Central memory CD4-positive, alpha-beta T cell (primary cell): ENCODE results near the gene MYO7B.

ENCODE experiments used
- DNase-seq: peaks from one replicate; pipeline ENCODE4 v3.0.0; 2022

The MYO7B gene

DNA sequence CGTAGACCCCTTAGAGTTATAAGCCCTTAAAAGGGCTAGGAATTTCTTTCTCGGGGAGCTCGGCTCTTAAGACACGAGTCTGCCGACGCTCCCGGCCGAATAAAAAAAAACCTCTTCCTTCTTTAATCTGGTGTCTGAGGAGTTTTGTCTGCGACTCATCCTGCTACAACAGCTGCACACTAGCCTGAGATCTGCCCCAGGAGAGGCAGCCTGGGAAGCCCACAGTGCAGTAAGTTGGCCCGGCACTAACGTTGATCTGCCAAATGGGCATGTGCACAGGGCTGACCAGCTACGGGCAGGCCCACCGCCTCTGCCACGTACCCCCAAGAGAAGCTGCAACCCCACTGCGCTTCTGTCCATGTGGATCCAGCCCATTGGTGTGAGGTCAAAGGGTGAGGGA is 148.3 kb downstream of the MYO7B start:
- no peak for DNase-seq

- no peak for DNase-seq
Observed at GRCh38 chr2:127685410-127686080, 150.1 kb downstream of the MYO7B start.
